ENCODE measurements around the gene ANKMY2.

GRCh38 chr7:16655394-16655793, 9.8 kb upstream of the ANKMY2 start:
- TF ChIP-seq CTCF (IDR thresholded peaks at IDR 0.05) (no peak), POLR2A (IDR thresholded peaks at IDR 0.05) (no peak)
